ENCODE measurements around the gene IL36G.
"Not testable (repeated sequence)": the region's sequence is repeated elsewhere in the genome, so short reads cannot be mapped to it uniquely, and the experiment has no call there.

The IL36G gene

DNA sequence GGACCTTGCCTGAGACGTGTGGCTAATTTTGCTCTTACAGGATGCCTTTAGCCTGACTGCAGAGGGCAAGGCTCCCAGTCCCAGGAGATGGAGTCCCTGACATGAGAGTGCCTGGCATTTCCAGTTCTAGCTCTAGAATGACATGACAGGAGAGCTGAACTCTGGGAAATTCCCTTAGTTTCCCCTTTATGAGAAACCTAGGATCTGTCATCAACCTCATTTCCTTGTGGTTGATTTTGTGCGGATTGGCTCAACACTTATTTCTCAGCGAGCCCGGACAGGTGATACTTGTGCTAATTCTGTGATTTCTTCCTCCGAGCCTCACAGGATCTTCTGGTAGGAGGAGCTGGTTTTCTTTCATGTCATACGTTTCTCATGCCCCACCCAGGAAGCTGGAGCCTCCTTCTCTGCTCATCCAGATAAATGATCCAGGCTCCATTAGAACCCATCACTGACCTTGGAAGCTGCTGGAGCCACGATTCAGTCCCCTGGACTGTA is at the start of gene IL36G:
Gene IL36G (plus strand): TSS at position 448 of the 498 bp plus-strand sequence. CDS start 633 bp downstream, outside the sequence.
- no peak for DNase-seq

DNA sequence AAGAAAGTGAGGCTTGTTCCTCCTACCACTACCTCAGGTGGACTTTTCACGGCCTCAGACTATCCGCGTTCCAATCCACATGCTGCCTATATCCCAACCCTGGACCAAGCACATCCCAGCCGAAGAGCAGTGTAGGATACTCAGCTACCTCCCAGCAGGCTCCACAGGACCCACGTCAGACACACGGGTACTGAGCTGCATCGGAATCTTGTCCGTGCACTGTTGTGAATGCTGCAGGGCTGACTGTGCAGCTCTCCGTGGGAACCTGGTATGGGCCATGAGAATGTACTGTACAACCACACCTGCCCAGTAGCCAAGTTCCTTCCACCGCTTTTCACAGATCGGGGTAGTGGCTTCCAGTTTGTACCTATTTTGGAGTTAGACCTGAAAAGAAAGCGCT is 44.5 kb upstream of the IL36G start:
- DNase-seq, result no peak

DNA sequence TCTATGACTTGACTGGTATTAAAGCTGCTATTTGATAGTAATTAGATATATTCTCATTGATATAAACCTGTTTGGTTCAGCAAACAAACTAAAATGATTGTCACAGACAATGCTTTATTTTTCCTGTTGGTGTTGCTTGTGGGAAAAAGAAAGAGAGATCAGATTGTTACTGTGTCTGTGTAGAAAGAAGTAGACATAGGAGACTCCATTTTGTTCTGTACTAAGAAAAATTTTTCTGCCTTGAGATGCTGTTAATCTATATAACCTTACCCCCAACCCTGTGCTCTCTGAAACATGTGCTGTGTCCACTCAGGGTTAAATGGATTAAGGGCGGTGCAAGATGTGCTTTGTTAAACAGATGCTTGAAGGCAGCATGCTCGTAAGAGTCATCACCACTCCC is 43.7 kb upstream of the IL36G start:
- not testable (repeated sequence) for DNase-seq

DNA sequence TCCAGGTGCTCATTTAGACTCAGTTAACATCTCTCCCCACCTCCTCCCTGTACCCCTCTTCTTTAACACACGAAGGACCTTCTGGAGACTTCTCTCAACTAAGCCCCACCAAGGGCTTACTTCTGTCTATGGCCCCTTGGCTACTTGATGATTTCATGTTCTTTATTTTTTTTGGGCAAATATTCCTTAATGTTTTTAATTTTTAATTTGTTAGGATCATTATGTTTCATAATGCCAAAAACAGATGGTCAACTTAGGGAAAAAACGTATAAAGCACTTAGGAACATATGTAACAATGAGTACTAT is 40.9 kb upstream of the IL36G start:
- no peak for DNase-seq

DNA sequence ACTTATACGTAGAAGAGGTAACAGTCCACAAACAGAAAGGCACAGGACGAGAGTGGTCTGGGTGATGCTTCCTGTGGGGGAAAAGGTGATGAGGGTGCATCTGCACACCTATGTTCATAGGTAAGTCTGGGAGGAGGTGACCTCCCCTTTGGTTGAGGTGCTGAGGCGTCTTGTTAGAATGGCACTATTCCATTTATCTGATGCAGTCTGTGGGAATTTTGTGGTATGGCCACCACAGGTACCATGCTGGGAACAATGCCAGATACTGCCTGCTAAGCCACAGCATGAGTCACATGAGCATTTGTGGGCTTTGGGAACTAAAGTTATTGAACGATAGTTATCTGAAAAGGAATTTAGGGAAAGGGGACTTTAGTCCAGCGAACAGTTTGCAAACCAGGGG is 38.9 kb upstream of the IL36G start:
- DNase-seq, result no peak

DNA sequence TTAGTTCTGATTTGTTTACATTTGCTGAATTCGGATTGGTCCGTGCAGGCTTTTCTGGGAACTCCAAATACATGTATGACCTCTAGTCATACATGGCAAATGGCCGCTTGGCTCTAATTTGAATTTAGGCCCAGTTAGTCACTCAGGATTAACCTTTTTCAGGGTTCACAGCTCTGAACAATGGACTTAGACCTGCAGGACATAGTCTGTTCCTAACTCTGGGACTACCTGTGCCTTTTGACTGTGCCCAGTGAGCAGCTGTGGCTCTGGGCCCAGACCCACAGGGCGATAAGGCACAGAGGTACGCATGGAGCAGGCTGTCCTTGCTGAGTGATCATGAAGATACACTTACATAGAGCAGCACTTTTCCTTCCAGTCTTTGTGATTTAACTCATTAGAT is 38.4 kb upstream of the IL36G start:
- no peak for DNase-seq

DNA sequence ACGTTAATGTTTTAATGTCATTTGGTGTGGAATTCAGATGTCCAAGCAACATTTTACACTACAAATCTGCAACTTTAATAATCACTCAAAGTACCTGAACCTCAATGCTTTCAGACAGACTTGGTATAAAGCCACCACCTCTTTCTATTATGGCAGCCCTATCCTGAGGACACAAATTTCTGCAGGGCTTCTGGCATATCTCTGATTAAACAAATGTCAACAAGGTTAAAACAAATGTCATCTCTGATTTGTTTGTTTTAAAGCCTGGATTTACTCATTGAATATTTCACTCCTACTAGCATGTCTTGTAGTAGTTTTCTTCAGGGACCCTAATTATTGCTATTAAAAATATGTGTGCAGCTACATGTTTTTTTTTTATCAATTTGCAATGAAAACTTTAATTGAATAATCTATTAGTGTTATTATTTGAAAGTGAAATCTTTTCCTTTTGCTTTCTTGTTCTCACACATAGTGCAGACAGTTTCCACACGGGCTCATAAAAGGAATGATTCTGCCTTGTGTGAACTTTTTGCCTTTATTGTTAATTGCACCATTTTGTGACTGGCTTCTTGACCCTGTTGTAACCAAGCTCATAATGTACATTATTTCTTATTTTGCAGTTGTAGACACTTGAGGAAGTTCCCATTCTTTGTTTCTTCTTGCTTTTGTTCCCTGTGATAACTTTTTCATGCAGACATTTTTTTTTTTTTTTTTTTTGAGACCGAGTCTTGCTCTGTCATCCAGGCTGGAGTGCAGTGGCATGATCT is 36.8 kb upstream of the IL36G start:
- DNase-seq, result no peak

DNA sequence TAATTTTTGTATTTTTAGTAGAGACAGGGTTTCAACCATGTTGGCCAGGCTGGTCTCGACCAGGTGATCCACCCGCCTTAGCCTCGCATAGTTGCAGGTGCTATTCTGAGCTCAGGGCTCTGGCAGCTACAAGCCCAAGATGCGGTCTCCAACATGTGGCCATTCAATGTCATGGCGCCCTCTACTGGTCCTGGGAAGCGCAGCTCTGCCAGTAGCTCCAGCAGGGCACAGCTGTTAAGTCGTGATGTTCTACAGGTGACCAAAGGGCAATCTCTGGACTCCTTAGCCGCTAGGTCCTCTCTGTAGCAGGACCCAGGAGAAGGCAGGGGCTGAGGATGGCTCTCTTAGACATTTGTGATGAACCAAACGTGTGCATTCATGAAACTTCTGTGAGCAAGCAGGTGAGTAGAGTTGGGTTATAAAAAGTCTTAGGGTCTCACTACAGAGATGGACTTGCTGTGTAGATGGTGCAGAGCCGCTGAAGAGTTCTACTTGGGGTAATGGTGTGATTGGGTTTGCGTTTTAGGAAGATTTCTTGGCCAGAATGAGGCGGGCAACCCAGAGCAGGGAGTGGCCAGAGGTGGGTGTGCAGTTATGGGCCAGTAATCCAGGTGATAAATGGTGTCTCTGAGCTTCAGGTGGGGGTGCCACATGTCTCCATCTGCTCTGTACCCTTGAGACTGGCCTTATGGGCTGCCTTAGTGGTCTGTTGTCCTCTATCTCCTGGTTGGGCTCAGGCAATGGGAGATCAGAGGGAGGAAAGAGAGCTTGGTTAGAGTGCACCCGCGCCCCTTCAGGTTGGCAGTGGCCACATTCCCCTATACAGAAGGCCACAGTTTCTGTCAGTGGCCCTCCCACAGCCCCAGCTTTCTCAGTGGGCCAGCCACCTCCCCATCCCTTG is 35.8 kb upstream of the IL36G start:
- DNase-seq, result peak; percentile 79

DNA sequence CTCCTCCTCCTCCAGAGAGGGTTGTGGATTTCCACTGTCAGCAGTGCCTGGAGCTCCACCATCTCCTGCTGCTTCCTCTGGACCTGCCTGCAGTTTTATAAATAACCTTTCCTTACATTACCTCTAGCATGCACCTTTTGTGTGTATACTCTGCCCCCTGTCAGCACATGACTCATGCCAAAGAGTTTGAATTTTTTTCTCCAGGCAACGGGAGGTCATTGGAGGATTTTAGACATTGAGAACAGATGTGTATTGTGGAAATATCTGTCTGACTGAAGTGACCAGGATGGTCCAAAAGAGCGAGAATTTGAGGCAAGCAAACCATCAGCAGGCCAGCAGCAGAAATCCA is 35.2 kb upstream of the IL36G start:
- no peak for DNase-seq

DNA sequence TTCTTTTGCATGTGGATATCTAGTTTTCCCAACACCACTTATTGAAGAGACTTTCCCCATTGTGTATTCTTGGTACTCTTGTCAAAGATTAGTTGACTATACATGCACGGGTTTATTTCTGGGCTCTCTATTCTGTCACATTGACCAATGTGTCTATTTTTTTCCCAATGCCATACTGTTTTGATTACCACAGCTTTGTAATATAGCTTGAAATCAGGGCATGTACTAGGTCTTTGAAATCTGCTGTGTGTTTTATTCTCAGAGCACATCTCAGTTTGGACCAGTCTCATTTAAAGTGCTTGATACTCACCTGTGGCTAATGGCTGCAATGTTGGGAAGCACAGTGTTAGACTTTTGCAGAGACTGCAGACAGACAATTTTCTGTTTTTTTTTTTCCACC is 32.8 kb upstream of the IL36G start:
- DNase-seq, result no peak

DNA sequence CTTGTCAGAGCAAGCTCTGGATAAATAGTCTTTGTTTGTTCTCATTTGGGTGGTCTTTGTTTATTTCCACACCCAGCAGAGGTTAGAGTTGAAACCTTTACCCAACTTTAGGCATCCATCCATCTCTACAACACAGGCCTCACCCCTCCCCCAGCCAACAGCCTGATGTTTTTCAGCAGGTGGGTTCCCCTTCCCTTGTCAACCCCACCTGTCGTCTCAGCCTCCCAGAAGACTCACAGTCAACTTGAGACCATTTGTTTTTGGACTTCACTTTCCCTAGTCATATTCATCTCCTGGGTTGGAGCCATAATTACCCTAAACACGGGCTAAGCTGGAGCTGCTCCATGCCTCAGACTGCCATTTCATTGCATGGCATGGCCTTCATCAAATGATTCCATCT is 31.7 kb upstream of the IL36G start:
- no peak for DNase-seq

DNA sequence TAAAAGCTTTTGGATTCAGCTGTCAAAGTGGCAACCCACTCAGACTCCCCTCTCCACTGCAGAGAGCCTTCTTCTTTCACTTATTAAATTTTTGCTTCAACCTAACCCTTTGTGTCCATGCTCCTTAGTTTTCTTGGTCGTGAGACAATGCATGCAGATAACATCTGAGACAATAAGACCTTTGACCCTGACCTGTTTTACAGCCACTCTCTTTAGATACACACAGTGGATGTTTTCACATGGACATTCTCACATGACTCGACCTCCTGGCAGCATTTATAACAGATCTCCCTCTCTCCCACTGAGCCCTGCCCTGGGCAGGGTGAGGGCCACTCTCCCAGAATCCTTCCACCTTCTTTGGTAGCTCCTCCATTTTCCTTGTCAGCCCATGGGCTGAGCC is 30.4 kb upstream of the IL36G start:
- DNase-seq, result no peak

DNA sequence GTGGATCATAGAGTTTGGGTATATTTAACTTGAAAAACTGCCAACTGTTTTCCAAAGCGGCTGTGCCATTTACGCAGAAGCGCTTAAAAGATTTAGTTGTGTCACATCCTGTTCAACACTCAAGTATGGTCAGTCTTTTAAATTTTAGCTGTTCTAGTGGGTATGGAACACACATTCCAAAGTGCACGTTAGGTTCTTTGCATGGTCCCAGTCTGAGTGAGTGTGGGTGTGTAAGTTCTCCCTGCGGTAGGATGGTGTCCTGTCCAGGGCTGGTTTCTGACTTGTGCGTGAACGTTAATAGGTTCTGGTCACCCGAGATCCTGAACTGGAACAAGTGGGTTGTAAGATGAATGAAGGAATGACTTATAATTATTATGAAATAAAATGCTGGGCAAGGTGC is 28.4 kb upstream of the IL36G start:
- DNase-seq, result no peak

DNA sequence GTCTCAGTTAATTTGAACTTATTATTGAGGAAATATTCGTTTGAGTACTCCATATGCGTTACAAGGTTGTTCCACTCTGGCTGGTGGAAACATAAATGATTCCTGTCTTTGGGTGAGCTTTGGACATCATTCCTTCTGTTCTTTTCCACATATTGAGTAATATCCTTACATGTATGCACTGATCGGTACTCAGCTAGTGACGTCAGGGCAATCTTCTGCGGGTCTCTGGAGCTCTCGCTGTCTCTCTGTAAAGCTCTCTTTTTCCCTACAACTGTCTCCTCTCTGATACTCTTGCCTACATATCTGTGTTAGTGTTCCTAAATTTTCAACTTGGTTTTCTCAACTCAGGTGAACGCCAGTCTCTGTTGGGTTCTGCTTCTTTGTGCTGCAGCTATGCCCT is 23.4 kb upstream of the IL36G start:
- DNase-seq, result no peak

DNA sequence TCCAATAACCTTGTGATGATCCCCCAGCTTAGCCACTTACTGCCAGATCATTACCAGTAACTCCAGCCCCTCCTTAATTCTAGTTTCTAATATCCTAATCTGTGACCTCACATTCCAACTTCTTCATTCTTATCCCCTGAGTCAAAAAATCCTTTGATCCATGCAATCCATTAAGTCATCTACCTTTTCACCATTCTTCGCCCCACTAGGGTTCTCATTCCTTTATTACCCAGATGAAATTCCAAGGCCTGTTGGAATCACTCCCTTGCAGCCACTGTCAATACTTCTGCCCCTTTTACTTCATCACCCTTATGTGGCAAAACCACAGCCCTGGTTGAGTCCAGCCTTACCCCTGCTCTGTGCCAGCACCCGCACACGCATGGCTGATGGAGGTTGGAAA is 20.3 kb upstream of the IL36G start:
- DNase-seq, result no peak

DNA sequence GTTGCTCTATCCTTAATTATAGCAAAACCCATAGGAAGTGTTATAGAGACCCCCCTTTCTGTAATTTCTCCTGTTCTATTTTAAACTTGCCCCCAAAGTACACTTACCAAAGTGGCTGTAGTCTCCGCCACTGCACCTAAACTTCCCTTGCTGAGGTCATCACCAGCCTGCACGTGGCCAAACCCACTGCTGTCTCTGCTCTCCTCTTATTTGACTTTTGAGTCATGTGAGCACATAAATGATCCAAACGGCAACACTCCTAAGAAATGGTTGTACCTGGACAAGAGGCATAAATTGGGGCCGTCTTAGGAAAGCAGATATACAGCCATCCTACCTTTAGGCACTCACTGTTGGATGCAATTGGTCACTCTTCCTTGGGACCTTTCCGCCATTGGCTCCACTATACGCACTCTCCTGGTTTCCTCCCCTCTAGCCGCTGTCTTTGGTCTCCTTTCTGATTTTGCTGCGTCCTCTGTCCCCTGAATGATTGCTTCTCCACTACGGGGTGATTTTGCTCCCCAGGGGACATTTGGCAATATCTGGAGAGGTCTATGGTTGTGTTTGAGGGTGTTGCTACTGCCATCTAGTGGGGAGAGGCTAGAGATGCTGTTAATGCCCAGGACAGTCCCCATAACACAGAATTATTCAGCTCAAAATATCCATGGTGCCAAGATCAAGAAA is 19.2 kb upstream of the IL36G start:
- peak; percentile 66 for DNase-seq

DNA sequence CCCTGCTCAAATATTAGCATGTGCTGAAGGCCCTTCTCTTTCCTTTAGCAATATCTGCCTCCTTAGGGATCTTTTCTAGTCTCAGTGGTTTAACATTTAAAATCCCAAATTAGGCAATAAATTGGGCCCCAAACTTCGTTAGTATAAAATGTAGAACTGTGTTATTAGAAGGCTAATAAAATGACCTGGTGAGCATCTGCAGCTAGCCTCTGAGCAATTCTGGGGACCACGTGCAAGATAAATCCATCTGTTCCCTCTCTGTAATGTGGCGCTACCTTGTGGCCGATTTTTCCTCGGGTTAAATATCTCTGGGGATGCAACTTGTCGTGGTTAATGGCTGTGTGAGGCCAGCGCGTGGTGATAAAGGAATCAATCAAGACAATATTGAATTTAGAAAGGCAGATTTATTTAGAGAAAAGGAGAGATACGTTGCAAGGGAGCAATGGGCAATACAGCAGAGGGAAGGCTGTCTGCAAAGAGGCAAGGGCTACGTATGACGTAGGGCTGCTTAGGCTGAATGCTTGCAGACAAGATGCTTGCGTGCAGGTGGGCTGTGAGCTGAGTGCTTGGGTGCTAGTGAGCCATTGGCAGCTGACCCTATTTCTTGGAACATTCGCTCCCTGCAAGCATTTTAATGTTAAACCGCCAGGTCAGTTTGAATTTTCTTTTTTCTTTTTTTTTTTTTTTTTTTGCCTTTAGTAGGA is 18.5 kb upstream of the IL36G start:
- DNase-seq, result no peak

DNA sequence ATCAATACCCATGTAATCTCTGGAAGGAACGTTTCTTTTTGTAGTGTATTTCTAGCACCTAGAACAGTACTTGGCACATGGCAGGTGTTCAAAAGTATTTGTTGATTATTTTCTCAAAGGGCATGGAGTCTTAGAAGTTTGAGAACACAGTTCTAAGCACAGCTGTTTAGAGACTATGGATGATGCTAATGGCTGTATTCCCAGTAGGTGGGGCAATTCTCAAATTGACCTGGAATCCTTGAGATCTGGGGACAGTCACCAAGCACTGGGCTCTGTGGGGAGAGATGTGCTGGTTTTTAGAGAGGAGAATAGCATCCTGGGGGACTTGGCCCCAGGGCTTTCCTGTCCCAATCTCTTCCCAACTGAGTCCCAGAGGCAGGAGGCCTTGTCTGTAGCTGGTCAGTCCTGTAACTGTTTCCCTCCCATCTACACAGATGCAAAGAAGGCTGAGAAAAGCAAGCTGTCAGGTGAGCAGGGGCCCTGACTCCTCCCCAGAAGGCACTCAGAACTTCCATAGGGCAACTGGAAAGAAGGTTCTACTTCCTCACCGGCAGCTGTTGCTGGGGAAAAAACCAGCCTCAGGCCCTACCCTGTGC is 17.5 kb upstream of the IL36G start:
- no peak for DNase-seq

DNA sequence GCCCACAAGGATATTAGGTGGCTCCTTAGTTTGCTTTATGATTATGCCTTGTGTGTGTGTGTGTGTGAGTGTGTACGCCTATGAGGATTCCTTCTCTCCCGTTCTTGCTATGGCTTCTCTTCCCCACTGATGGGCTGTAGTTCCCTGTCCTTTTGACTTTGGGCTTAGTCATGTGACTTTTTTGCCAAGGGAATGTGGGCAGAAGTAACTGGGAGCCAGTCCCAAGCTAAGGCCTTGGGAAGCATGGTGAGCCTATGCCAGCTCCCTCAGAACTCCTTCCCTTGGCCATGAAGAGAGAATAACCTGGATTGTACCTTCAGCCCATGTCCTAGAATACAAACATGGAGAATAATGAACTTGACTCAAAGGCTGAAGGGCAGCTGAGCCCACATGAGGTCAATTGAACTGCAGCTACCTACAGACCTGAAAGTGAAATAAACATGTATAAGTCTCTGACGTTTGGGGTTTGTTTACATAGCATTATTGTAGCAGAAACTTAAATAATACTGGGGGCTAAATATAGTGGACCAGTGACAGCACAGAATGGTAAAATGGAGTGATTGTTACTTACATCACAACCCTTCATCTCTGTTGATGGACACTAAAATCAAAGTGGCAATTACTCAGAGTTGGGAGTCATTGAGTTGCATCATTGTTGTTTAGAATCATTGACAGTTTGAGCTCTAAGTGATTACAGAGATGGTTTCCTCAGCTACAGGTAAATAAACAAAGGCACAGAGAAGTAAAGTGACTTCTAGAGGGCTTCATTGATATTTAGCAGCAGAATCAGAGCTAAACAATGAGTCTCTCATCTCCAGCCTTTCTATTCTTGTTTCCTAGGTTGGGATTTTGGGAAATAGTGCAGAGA is 15.3 kb upstream of the IL36G start:
- no peak for DNase-seq

DNA sequence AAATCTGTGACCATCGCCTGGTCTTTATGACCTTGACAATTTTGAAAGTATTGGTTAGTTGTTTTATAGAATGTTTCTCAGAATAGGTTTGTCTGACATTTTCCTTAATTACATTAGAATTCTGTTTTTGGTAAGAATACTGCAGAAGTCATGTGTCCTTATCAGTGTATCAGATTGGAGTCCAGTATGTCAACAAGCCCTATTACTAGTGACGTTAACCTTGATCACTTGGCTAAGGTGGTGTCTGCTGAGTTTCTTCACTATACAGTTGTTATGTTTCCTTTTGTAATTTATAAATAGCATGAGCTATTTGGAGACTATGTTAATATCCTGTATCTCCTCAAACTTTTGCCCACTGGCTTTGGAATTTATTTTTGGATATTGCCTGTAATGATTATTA is 10.8 kb upstream of the IL36G start:
- DNase-seq, result no peak

DNA sequence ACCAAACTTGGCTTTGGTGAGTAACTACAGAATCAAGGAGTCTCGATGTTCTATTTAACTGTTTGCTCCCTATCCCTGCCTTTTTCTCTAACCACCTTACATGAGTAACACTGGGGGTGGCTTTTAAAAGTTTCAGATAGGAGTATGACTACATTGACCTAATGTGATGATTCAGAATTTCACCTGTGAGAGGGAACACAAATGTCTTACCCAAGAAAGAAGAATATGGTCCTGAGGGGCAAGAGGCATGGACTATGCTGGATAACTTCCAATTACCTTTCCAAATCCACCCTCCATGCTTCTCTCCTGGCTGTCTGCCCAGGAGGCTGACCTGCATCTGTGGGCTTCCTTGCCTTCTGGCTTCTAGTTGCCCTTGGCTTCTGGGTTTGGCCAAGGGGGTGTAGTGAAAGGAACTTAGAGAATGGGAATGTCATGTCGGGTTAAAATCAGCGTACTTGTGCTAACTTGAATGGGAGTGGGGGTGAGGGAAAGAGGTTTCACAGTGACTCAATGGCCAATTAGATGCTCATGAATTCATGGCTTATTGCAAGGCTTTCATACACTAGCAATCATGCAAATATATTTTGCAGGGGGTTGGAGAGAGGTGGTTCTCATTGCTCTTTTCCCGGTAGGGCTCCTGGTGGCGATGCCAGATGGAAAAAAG is 5.3 kb upstream of the IL36G start:
- DNase-seq, result no peak
